ENCODE measurements around the gene CDKAL1.
"Not testable (repeated sequence)": the region's sequence is repeated elsewhere in the genome, so short reads cannot be mapped to it uniquely, and the experiment has no call there.

CDKAL1 gene

DNA sequence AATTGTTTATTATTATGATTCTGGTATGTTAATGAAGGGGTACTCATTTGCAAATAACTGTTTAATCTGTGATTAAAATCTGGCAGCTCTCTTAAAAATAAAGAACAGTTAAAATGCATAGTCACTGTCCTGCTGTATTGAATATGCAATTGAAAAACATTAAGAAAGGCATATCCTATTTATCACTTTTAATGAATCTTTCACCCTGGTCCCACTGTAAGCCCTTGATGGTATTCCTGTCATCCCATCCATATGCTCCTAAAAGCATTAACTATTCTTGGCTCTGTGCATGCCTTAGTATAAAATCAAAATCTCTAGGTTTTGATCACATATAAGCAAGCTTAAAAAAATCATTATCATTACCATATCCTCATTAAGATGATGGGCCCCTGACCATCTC, 648.3 kb downstream of the CDKAL1 start:
- no peak for DNase-seq (ENCODE audit: low spot score)

DNA sequence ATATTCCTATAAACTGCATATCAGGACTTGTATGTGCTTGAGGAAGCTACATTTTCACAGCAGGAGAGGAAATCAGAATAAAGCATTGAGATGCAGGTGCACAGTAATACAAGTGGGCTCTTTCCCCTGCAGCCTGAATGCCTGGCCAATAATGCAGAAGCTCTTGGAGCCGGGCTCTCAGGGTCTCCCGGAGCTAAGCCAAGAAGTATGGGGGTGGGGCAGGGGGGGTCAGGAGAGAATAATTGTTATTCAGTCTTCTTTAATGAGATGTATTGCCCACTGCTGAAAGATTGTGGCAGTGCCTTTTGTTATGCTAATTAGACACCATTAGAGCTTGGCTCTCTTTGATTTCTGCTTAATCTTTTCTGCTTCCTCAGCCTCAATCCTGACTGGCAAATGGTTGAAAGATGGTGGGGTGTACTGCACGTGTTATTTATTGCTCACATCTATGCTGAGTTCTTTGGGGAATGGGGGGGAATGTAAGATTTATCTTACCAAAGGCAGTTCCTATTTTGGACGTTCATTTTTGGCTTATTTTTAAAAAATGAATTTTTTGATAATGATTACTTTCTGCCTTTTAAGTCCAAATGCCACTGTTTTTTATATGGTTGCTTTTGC, 651.7 kb downstream of the CDKAL1 start:
- DNase-seq (ENCODE audit: low spot score): no peak

DNA sequence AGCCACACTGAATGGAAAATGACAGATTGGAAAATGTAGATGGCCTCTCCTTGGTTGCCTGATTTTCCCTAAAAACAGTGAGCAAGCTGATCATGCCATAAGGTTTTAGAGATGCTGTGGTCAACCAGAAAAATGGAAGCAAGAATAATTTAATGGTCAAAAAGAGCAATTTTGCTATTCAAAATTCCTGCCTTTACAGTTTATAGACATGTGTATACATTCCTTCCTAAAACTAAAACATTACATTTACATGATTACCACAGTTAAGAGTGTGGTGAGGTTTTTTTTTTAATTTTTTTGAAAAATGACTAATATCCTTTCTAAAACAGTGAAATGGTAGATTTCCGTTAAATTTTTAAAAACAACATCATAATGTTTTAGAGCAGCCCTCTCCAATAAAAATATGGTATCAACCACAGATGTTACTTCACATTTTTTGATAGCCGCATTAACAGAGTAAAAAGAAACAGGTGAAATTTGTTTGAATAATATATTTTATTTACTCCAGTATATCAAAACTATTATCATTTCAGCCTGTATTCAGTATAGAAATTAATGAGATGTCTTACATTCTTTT, 652.3 kb downstream of the CDKAL1 start:
- DNase-seq (ENCODE audit: low spot score): no peak

DNA sequence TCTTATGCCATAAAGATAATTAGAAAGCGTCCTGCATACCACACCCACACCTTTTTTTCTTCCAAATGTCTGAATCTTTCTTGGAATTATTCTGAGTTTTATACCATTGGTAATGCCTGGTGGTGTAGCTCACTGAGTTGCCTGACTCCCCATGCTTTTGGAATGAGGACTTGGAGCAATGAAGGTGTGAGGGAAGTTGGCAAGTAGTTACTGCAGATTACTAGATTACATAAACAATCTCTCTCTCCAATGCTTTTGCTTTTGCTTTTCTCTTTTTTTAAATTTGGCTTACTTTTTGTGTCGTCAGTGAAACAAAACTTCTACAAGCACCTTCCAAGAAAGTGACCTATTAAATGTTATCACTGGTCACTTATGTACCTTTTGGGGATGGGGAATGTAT, 653.2 kb downstream of the CDKAL1 start:
- no peak for DNase-seq (ENCODE audit: low spot score)

DNA sequence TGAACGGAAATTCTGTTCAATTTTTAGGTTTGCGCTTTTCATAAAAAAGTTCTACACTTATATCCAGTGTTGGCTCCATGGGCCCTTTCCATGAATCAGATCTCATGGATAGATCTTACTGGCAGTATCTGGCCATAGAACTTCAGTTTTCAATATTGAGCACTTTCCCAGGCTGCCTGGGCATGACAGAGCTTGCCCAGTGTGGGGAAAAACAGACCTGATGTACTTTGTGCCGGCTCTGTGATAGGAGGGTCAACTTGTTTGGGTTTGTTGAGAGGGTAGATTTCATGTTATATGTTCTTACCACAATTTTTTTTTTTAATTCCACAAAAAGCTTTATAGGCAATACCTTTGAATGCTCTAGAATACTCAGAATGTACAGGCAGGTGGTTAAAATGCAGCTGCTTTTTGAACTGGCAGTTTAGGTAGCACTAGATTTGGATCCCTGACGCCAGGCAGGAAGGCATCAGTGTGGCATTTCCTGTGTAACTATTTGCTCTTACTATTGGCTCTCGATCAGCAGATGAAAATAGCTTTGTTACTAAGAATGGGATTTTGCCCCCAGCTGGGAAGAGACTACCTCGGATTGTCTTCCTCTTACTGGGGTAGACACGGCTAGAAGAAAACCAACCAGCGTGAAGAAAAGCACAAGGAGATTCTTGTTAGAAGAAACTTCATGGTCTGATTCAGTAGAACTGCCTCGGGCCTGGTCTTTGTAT, 654.4 kb downstream of the CDKAL1 start:
- no peak for DNase-seq (ENCODE audit: low spot score)

DNA sequence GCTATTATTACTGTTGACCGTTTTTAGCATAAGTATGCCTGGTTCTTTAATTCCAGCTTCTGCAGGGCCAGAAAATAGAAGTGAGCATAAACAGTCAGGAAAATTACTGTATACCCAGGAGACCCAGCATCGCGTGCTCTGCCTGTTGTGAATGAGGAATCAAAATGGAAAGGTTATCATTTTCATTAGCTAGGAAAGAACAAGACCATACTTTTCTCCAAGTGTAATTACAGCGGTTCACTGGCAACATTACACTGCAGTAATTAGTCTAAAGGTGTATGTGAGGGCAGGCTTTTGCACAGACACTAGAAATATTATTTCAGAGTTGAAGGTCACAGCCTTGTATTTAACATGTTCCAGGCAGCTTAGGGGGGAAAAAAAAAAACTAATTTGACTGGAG, 655.5 kb downstream of the CDKAL1 start:
- no peak for DNase-seq (ENCODE audit: low spot score)

DNA sequence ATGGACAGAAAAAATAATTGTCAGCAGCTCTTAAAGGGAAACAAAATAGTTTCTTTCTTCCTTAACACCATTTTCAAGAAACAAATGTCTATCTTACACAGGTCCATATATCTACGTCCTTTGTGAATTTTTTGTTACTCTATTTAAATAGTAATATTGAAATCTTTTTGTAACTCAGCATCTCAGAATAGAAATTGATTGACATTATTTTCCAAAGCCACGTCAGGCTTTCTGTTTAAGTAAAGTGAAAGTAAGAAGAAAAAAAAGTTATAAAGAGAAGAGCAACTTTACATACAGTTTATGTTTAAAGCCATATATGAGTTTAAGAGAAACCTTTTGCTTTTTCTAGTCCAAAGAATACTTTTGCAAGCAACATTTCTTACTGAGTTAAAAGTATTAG, 656.4 kb downstream of the CDKAL1 start:
- DNase-seq (ENCODE audit: low spot score): peak; percentile 19

DNA sequence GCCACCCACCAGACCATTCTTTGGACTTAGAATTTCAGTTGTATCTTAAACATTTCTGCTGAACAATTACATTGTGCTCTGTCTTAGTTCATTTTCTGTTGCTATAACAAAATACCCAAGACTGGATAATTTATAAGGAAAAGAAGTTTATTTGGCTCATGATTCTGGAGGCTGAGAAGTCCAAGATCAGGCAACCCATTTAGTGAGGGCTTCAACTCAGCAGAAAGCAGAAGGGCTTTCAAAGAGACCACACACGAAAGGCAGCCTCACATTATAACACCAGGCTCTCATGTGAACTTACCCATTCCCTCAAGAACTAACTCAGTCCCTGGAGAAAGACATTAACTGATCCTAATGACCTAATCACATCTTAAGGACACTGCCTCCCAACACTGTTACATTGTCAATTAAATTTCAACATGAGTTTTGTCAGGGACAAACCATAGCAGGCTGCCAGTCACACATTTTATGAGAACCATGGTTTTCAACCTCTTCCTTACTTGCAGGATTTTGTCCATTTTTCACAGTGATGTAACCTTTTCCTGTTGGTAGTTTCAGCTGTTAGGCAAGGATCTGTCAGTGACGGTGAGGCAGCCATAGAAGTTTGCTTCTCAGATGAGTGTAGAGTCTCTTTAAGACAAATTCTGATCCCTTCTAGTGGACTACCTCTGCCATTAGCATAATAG, 659.7 kb downstream of the CDKAL1 start:
- DNase-seq (ENCODE audit: low spot score): no peak

DNA sequence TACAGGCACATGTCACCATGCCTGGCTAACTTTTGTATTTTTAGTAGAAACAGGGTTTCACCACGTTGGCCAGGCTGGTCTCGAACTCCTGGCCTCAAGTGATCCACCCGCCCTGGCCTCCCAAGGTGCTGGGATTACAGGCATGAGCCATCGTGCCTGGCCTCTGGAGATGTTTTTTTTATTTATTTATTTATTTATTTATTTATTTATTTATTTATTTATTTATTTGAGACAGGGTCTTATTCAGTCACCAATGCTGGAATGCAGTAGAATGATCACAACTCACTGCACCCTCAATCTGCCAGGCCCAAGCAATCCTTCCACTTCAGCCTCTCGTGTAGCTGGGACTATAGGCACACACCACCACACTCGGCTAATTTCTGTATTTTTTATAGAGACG, 661.0 kb downstream of the CDKAL1 start:
- not testable (repeated sequence) for DNase-seq (ENCODE audit: low spot score)

DNA sequence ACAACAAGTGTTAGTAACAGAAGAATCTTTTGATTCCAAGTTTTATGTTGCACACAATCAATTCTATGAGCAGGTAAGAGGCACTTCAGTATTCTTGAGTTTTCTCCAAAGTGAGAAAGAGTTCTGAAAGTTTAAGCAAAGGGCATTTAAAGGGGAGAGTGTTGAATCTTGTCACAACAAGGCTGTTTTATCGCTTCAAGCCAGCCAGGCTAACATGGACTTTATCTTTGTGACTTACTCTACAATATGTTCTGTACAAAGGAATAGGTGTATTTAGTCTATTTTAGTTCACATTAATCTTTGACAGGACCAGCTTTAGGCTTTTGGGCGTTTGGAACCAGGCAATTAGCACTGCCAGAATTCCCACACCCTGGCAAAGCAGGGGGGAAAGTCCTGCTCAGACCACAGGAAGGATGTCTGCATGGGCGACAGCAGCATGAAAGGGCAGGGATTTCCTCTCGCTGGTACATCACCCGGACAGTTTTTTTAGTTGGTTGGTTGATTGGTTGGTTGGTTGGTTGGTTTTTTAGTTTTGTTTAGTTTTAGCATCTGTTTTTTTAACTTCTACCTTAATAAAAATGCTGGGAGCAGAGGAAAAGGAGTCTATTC, 663.9 kb downstream of the CDKAL1 start:
- no peak for DNase-seq (ENCODE audit: low spot score)

DNA sequence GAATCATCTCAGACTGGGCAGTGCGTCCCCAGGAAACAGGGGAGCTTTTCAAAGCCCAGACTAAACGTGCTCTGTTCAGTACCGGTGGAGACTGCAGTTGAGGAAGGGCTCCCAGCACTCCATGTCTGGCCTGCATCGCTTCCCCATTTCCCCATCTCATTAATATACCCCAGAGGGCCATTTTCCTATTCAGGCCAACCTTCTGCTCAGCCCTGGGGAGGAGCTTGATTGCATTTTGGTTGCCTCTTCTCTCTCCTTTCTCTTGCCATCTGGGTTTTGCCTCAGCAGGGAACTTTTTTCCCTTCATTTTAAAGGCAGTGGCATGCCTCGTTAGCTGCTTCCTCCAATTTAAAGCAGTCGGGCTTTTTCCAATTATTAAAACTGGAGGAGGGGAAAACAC, 665.0 kb downstream of the CDKAL1 start:
- no peak for DNase-seq (ENCODE audit: low spot score)

DNA sequence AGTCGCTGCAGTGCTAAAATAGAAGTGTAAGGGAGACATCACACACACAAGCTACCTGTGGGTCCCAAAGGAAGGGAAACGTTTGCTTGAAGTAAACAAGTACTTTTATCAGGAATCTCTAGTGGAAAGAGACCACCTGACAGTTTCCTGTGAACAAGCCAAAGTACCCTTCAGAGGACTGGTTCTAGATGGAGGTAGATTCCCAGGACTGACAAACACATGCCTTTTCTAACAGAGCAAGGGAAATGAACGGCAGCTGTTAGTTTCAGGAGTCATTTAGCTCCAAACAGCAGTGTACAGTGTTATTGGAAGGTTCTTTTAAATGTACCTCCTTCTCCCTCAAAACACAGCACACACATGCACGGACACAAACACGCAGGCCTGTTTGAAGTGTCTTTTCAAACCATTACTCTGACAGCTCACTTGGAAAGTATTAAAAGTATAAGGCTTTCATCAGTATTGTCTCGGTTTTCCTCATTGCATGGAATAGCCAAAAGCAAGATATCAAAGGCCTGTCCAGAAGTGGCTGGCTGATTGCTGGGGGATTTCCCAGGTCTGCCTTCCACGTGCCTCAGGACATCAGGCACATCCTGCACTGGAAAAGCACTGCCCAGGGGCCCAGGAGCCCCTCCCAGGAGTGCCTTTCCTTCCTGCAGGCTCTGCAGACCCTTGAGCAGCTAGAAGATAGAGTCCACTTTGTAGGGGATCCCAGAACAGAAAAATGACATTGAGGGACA, 666.0 kb downstream of the CDKAL1 start:
- no peak for DNase-seq (ENCODE audit: low spot score)

DNA sequence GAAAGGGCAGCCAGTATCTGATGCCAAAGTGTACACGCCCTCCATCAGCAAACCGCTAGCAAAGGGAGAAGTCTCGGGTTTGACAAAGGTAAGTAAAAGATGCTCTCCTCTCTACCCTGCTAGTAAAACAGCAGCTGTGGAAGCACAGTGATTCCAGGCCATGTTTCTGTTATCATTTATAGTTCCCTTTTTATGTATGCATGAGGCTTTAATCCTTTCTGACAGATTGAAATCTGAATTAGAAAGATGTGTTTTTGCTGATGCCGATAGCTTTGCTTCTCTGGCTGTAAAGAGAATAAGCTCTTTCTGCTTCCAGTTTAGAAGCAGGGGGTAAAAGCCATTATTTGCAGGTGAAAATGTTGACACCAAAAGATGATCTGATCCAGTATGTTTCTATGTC, 666.9 kb downstream of the CDKAL1 start:
- DNase-seq (ENCODE audit: low spot score): no peak

DNA sequence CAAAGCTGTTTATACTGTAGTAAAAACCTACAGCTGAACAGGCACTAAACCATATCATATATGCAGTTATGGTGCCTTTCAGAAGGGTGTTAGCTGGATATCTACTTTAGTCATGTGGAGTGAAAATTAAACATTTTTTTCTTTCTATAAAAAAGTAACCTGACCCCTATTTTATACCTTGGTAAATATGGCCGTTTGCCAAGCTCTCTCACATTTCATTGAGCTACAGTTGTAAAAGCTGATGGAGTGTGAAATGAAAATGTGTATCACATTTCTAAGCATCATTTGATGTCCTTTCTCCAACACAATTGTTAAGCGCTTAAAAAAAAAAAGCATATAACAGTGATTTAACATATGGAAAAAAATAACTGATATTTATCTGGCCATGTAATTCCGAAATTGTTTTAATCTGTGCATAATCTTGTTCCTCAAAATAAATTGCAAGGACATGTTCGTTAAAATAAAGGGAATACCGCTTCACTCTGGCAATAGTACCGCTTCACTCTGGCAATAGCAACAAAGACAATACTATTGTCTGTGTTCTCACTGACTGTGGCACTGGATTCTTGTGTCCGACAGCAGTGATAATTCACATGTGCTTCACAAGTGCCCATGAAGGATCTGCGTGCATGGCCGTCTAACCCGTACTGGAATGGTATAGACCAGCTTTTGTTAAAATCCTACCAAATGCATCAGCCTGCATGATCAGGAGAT, 667.5 kb downstream of the CDKAL1 start:
- no peak for DNase-seq (ENCODE audit: low spot score)

DNA sequence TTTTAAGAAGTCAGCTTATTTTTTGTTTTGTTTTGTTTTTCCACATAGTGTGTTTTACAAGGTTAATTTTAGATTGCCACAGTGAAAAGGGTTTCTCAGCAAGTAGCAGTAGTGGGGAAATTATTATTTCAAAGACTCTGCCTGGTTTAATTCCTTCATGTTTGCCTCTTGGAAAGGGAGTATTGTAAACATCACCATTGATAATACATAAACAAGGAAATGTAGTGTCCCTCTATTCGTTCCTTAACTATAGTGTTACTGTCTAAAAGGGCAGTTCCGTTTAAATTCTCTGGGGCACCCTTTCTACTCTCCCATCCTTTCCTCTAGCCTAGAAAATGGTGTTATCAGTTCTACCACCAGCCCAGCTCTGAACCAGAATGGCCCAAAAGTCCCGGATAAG, 668.3 kb downstream of the CDKAL1 start:
- DNase-seq (ENCODE audit: low spot score): no peak

DNA sequence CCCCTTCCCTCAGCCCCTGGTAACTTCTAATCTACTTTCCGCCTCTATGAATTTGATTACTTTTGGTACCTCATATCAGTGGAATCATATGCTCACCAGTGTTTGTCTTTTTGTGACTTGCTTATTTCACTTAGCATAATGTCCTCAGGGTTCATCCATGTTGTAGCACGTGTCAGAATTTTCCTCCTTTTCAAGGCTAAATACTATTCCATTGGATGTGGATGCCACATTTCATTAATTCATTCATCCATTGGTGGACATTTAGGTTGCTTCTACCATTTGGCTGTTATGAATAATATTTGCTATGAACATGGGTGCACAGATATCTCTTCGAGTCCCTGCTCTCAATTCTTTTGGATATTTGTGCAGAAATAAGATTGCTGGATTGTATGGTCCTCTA, 670.7 kb downstream of the CDKAL1 start:
- no peak for DNase-seq (ENCODE audit: low spot score)

DNA sequence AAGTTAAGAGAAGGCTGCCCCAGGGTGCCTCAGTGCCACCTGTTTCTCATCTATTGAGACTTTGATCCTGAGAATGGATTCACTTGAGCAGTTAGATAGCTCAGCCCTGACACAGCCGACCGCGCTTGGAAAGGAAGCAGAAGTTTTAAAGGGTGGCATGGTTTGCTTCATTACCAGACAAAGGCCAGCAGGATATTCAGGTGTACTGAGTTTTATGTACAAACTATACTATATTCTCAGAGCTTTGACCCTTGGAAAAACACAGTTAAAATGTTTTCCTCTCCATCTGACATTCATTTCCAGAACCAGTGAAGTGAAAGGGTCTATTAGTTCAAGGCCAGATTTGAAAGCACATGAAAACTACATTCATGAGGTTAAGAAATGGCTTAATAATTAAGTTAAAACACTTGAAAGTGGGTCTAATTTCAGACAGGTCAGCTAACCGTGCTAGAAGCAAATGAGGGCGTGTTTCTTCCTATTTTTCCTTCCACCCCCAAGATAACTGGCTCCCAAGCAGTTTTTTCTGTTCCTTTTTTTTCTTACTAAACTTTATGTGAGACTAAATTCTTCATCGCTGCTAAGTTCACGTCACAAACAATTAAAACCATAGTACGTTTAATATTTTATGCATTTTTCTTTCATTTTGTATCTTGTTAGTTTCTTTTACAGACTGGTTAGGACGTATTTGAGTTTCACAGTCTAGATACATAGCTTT, 674.0 kb downstream of the CDKAL1 start:
- DNase-seq (ENCODE audit: low spot score): no peak

DNA sequence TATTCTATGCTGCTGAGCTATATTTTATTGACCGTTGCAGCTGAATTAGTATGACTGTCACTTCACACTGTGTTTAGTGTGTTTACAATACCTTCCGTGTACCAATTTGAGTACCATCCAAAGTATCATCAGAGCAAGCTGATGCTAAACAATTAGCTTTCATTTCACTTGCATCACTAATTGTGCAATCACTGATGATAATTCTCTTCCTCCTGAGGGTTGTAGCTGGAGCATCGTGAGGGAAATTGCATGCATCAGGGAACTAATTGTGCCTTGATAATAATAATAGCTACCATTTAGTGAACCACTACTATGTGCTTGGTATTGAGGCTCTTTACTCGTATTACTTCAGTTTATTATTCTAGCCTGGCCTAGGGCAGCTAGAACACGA, 674.5 kb downstream of the CDKAL1 start:
- DNase-seq (ENCODE audit: low spot score): no peak

DNA sequence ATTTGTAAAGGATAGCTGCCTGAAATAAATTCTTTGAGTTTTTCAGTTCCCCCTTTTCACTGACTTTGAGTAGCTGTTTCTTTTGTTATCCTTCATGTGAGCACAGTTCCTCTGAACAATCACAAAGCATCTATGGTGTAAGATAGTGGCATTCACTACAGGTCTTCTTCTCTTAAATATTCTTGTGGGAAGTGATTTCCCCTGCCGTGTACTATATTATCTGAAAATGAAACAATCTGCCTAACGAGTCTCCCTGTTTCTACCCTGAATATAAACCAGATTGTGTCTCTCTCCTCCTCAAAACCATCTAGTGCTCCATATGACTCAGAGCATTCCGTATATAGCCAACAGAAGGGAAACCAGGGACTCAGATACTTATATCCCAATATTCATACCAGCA, 679.2 kb downstream of the CDKAL1 start:
- no peak for DNase-seq (ENCODE audit: low spot score)

DNA sequence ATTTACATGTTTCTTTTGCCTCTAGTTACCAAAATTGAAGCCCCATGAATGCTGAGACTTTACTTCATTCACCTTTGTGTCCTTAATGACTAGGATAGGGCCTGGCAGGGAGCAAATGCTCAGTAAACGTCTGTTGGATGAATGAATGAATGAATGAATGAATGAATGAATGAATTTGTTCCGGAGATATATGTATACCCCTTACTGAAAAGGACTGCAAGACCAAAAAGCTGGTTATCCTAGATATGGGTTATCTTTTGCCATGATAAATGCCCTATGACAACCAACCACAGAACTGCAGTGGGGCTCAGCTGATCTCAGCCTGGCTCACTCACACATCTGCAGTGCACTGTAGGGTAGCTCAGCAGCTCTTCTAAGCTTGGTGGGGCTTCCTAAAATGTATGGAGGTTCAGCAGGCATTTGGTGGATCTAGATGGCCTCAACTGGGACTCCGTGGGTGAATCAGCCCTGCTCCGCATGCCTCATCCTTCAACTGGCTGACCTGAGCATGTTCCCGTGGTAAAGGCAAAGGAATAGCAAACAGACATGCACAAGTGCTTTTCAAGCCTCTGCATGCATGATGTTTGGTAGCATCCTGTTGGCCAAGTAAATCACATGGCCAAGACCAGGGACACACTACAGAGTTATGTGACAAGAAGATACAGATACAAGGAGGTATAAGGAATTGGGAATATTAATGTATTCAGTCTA, 680.6 kb downstream of the CDKAL1 start:
- DNase-seq (ENCODE audit: low spot score): no peak

Measured in activated CD4-positive, alpha-beta T cell treated with anti-CD3 and anti-CD28 coated beads, Interleukin-2, Interleukin-4, amounts not matched to agents 100 ng/mL and 50 ng/mL, durations not matched to agents 16 hours and 8 hours (primary cell).